Erythroblast (primary cell): ENCODE results near the gene NRXN3.

Experiments
- GATA1 ChIP-seq: IDR thresholded peaks from 2 replicates; pipeline ENCODE4 v1.6.1; 2011; ENCODE audit warnings: low read depth, mild to moderate bottlenecking, control low read depth, low read length, moderate library complexity
- POLR2A ChIP-seq: IDR thresholded peaks from 2 replicates; pipeline ENCODE4 v1.6.1; 2011; ENCODE audit warnings: mild to moderate bottlenecking, low read length

GRCh38 chr14:78446807-78447206, 276.6 kb downstream of the NRXN3 start:
- no peak for TF ChIP-seq POLR2A
- no peak for TF ChIP-seq GATA1
